GM12874 (cell line): ENCODE data around the gene PRR33.

Experiments used
- TF ChIP-seq, protein P1 (sequence below): IDR thresholded peaks from 2 replicates; pipeline ENCODE4 v1.5.1; 2011; ENCODE audit warnings: low read depth, mild to moderate bottlenecking, control low read depth, low read length, moderate library complexity; ENCODE audit not compliant: insufficient read depth

PRR33 gene

DNA sequence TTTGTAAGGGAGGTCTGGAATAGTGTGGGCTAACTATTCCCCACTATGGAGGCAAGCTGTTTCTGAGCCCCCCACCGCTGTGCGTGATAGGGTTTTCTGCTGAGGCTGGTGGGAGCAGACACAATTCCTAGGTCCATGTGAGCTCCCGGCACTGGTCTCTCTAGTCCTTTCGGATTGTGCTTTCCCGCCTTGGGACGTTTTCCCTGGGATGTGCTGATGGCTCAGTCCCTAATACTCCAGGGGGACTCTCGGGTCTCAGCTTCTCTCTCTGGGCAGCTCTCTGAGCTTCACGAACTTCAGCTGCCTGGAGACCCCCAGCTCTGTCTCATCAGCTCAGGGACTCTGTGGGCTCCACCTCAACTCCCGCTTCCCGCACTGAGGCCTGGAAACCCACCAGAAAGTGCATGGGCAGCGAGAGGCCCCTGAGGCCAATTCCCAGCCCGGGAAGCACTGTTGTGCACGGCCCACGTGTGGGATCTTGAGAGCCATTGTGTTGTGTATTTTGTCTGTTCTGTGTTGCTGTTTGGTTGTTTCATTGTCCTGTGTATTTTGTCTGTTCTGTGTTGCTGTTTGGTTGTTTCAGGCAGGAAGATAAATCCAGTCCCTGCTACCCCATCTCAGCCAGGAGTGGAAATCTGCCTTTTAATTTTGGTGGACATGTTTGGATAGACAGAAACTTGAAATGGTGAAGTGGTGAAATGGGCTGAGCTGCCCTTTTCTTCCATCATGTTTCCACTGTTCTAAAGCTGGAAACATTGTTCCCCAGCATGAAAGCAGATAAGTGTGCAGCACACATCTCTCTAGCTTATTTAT lies 15.1 kb upstream of the PRR33 start:
- TF ChIP-seq, protein P1, sequence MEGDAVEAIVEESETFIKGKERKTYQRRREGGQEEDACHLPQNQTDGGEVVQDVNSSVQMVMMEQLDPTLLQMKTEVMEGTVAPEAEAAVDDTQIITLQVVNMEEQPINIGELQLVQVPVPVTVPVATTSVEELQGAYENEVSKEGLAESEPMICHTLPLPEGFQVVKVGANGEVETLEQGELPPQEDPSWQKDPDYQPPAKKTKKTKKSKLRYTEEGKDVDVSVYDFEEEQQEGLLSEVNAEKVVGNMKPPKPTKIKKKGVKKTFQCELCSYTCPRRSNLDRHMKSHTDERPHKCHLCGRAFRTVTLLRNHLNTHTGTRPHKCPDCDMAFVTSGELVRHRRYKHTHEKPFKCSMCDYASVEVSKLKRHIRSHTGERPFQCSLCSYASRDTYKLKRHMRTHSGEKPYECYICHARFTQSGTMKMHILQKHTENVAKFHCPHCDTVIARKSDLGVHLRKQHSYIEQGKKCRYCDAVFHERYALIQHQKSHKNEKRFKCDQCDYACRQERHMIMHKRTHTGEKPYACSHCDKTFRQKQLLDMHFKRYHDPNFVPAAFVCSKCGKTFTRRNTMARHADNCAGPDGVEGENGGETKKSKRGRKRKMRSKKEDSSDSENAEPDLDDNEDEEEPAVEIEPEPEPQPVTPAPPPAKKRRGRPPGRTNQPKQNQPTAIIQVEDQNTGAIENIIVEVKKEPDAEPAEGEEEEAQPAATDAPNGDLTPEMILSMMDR = no peak

DNA sequence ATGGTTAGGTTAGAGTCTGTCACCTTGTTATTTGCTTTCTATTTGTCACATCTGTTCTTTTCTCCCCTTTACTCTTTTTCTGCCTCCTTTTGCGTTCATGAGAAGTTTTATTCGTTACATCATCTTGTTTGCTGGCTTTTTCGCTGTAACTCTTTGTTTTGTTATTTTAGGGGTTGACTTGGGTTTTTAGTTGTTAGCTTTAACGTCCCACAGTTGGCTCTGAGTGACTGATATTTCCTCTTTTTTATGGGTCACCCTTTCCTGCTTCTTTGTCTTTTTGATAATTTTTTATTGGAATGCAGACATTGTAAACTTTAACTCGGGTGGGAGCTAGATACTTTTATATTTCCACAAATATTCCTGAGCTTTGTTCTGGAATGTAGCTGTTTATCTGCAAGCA lies 14.5 kb upstream of the PRR33 start:
- TF ChIP-seq, protein P1 = no peak

DNA sequence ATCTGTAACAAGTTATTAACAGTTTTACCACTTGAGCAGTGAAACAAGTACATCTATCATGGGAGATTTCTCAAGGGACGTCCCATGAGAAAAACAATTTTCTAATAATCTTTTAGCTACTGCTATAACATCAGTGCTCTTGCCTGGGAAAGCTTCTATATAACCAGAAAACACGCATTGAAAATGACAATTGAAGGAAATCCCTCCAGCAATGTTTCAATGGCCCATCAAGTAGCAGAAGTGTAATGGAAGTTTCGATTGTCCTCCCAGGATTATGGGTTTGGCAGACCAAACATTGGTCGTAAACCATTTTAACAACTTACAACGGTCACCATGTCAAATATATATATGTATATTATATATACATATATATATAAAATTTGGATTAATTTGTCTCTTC lies 8.0 kb upstream of the PRR33 start:
- TF ChIP-seq, protein P1 = no peak

DNA sequence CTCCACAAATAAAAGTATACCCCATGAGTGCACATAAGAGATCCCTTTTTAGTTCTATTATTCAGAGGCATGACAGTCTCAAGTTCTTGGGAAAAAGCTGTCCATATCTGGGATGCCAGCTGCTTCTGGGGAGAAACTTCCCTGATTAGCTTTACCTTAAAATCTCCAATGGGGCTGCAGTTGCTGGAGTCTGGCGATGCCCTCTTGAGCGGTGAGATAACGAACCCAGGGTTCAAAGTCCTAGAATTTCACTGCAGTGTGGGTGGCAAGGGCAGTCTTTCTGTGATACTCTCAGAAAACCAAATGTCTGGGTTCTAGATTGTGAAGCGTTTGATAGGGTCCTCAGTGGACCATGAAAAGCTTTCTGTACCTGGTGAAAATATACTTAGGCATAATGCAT lies 7.4 kb upstream of the PRR33 start:
- TF ChIP-seq, protein P1 = no peak

GRCh38 chr11:1896923-1897322 lies 5.2 kb upstream of the PRR33 start:
- TF ChIP-seq, protein P1 = no peak

GRCh38 chr11:1896468-1896867 lies 4.8 kb upstream of the PRR33 start:
- TF ChIP-seq, protein P1 = no peak

DNA sequence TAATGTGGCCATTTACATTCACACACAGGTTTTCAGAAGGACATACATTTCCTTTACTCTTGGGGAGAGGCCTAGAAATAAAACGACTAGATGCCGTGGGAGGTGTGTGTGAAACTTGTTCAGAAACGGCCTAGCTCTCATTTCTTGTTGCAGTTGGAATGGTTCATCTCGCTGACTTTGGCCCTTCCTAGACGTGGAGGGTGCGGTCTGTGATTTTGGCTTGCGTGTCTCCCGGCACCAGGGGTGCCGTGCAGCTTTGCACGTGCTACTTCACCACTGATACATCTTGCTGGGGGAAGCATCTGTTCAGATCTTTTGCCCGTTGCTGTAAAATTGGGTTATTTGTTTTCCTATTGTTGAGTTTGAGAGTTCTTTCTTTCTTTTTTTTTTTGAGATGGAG lies 3.1 kb upstream of the PRR33 start:
- TF ChIP-seq, protein P1 = no peak
